Activated CD8-positive, alpha-beta memory T cell treated with anti-CD3 and anti-CD28 coated beads for 36 hours (primary cell): Measurements from ENCODE around the gene CD1C. TPM values are rescaled to one million over a fixed set of nuclear protein-coding genes. Genes with fewer than 3 reads are reported as not detected.
"Not testable (repeated sequence)": the region's sequence is repeated elsewhere in the genome, so short reads cannot be mapped to it uniquely, and the experiment has no call there.

Source experiments
- CTCF ChIA-PET: fragments of 350-600 bp; sonication (Branson Sonifier 250); formaldehyde crosslinking; loops from one replicate; lab custom pipeline; 2021; ENCODE audit warnings: antibody characterized with exemption; lab: Charles Lee
- POLR2A ChIA-PET: fragments of 350-600 bp; sonication (Branson Sonifier 250); formaldehyde crosslinking; loops from one replicate; lab custom pipeline; 2021; ENCODE audit warnings: antibody characterized with exemption; lab: Charles Lee
- total RNA-seq, 2 experiments: library from RNA; stranded (reverse); gene quantifications; one replicate each; pipeline ENCODE4 v1.2.3, GENCODE V29; 2021

CD1C gene
- 1 to 10 TPM in 1 of 2 experiments, under 1 TPM in 1; 0.78 to 1.3 TPM for total RNA-seq

GRCh38 chr1:158289811-158290210 is at the start of gene CD1C:
CD1C (plus strand) TSS chr1:158289923; CDS start chr1:158290065, 142 bp downstream.
- ChIA-PET POLR2A (no interaction called here), CTCF (interaction anchor here (0.7 kb wide), 1 partner anchor 356 kb away, joined by 3 read pairs; no protein-coding TSS in a partner anchor)

DNA sequence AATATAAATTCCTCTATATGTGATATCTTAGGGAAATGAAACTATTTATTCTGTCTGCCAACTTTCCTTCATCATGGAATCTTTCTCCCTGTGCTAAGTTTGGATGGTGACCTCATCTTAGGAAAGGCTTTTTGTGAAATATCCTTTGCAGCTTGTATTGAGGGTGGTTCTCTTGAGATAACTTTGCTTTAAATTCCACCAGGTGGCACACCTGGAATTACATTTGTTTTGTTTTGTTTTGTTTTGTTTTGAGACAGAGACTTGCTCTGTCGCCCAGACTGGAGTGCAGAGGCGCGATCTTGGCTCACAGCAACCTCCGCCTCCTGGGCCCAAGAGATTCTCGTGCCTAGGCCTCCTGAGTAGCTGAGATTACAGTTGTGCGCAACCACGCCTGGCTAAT is 43.1 kb upstream of the CD1C start:
- ChIA-PET POLR2A (interaction anchor here (0.5 kb wide), 1 partner anchor 1309 kb away, joined by 5 read pairs; no protein-coding TSS in a partner anchor), CTCF (no interaction called here)

DNA sequence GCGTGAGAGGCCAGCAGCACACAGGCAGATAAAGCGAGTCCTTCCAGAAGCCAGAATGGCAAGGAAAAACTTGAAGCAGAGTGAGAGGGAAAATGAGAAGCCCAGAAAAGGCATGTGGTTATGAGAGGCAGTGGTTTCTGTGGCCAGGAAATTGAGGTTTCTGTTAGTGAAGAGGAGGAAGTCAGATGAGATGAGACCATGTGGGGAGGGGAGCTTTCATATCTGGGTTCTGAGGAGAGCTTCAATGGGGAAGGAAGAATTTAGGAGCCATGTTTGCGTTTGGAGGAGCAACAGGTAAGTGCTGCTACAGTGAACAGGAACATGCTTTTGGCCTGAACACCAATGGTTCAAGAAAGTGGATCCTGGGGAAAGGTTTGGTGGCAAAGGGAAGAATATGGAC is 41.6 kb upstream of the CD1C start:
- ChIA-PET POLR2A (no interaction called here), CTCF (no interaction called here)

DNA sequence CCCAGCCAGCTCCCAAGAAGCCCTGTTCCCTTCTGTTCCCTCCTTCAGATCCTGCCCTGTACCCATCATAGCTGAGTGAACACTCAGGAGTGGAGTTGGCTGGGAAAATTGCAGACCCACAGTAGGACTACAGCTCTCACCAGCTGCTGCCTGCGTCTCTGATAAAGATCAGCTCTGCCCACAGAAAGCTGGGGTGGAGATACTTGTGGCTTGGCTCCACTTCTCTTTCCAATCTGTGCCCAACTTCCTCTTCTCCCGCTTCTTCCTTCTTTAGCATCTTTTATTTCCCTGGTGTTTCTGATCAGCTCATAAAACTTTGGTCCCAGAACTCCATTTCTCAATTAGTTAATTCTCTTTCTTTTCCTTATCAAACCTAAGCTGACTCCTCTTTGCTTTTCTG is 41.0 kb upstream of the CD1C start:
- CTCF ChIA-PET, result no interaction called here
- POLR2A ChIA-PET, result no interaction called here

DNA sequence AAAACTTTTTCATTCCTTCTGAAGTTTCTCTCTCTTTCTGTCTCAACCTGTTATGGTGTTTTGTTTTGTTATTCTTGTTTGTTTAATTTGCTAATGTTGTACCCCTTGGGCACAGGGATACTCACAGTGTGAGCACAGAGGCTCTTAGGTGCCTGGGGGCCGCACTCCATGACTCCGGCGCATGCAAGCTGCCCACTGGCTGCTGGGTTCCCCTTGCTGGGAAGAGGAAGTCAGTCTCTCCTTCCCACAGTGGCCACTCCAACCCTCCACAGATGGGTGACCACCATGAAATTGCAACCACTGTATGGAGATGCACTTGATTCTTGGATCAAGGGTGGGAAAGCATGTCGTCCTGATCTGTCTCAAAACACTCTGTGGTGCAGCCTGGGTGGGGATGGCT is 40.1 kb upstream of the CD1C start:
- ChIA-PET CTCF (no interaction called here), POLR2A (no interaction called here)

- CTCF ChIA-PET, result no interaction called here
- POLR2A ChIA-PET, result no interaction called here
These were observed 38.6 kb upstream of the CD1C start for GRCh38 chr1:158251163-158251562.

- ChIA-PET POLR2A (no interaction called here), CTCF (no interaction called here)
These were observed 34.1 kb upstream of the CD1C start for GRCh38 chr1:158255656-158256055.

- POLR2A ChIA-PET, result not testable (repeated sequence)
- CTCF ChIA-PET, result interaction anchor here (0.6 kb wide), 1 partner anchor 135 kb away, joined by 3 read pairs; no protein-coding TSS in a partner anchor
These were observed 33.0 kb upstream of the CD1C start for GRCh38 chr1:158256747-158257146.

- ChIA-PET POLR2A (no interaction called here), CTCF (no interaction called here)
These were observed 31.8 kb upstream of the CD1C start for GRCh38 chr1:158257888-158258287.

GRCh38 chr1:158259117-158259516 is 30.6 kb upstream of the CD1C start:
- POLR2A ChIA-PET, result no interaction called here
- CTCF ChIA-PET, result no interaction called here

DNA sequence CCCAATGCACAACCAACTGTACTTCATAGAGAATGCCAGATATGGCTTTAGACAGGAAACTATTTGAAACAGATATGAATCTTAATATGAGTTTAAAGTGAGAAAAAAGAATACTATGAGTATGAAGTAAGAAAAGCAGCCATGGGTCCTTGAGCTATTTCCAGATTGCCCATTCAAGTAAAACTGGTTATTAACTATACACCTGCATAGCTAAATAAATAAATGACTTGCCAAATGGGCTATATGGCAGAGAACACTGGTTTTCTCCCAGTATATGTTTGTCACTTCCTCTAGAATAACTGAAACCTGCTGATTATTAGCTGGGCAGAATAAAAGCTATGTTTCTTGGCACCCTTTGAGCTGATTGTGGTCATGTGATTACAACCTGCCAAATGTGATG is 17.0 kb upstream of the CD1C start:
- ChIA-PET CTCF (no interaction called here), POLR2A (no interaction called here)

GRCh38 chr1:158274797-158275196 is 14.9 kb upstream of the CD1C start:
- CTCF ChIA-PET, result no interaction called here

DNA sequence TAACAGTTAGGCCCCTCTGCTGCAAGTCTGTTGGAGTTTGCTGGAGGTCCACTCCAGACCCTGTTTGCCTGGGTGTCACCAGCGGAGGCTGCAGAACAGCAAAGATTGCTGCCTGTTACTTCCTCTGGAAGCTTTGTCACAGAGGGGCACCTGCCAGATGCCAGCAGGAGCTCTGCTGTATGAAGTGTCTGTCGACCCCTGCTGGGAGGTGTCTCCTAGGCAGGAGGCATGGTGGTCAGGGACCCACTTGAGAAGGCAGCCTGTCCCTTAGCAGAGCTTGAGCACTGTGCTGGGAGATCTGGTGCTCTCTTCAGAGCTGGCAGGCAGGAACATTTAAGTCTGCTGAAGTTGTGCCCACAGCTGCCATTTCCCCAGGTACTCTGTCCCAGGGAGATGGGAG is 7.3 kb upstream of the CD1C start:
- CTCF ChIA-PET, result not testable (repeated sequence)

More at GRCh38 chr1:158274797-158275196, 14.9 kb upstream of the CD1C start:
- POLR2A ChIA-PET, result no interaction called here

DNA sequence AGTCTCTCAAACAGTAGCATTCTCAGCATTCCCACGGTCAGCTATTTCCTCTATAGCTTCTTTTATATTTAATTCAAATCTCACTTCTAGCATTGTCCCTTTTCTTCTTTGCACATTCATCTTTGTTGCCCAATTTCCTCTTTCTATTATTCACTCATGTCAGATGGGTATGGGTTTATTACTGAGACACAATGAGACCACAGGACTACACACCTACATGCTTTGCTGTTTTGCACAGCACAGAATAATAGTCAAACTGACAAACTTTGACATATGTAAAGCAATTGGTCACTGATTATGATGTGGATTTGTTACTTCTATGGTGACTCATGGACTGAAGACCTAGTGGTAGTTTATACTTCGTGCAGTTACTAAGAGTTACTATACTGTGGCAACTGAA is 5.8 kb upstream of the CD1C start:
- ChIA-PET CTCF (no interaction called here), POLR2A (no interaction called here)

More for the DNA sequence above, 7.3 kb upstream of the CD1C start:
- POLR2A ChIA-PET, result not testable (repeated sequence)

DNA sequence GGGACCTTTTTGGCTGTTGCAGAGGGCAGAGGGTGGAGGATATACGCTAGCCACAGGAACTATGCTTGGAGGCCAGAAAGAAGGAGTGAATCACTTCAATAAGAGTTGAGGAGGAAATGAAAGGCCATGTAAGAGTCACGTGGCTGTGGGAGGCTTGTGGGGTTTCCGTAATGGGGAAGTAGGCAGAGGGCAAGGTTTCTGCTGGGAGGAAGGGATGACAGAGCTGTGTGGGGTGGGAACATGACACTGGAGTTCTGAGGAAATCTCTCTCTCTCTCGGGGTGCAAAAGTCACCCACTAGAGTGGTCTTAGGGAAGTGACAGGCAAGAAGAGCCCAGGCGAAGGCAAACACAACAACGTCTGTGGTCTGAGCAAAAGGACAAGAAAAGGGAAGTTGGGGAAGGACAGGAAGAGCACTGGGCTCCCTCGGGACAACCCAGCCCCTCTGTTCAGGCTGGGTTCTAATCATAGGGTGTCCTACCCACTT is 3.9 kb upstream of the CD1C start:
- ChIA-PET CTCF (interaction anchor here (0.5 kb wide), 1 partner anchor 249 kb away, joined by 5 read pairs; no protein-coding TSS in a partner anchor), POLR2A (no interaction called here)

- ChIA-PET CTCF (no interaction called here), POLR2A (no interaction called here)
These were observed 3.2 kb upstream of the CD1C start for GRCh38 chr1:158286487-158286886.

- ChIA-PET POLR2A (no interaction called here), CTCF (no interaction called here)
These were observed 2.8 kb upstream of the CD1C start for GRCh38 chr1:158286941-158287346.

DNA sequence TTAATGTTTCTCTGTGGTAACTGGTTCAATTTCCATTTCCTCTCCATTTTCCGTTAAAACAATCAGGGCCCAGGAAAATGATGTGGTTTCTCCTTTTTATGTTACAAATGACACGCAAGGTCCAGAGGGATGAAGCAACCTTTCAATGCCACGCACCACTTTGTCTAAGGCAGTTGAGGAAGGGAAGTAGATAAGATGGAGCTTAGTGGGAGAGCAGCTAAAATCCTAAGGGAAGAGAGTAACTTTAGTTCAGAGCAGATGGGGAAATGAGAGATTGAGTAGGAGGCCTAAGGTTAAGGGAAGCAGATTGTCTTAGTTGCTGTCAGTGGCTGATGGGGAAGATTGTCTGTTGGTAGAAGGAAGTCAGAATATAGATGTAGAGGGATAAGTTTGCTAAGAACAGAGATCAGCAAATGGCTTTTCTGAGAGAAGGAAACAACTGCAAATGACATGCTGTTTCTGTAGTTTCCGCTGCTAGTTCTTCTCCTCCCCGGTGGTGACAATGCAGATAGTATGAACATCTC is 660 bp downstream of the CD1C start:
- ChIA-PET CTCF (no interaction called here), POLR2A (no interaction called here)

GRCh38 chr1:158295791-158296190 is 6.1 kb downstream of the CD1C start:
- POLR2A ChIA-PET, result no interaction called here
- CTCF ChIA-PET, result no interaction called here

GRCh38 chr1:158310623-158311022 is 20.9 kb downstream of the CD1C start:
- POLR2A ChIA-PET, result no interaction called here
- CTCF ChIA-PET, result no interaction called here

DNA sequence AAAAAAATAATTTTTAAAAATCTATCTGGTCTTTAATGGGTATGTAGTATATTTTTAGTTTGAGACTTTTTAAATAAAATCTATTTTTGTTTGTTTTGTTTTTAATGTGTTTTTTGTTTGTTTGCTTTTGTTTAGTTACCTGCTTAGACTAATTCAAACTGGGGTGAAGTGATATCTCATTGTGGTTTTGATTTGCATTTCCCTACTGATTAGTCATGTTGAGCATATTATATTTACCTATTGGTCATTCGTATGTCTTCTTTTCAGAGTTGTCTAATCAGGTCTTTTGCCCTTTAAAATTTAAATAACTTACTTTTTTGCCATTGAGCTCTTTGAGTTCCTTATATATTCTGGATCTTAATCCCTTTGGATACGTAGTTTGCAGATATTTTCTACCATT is 21.3 kb downstream of the CD1C start:
- ChIA-PET CTCF (no interaction called here), POLR2A (interaction anchor here (0.6 kb wide), 1 partner anchor 113 kb away, joined by 3 read pairs; no protein-coding TSS in a partner anchor)

DNA sequence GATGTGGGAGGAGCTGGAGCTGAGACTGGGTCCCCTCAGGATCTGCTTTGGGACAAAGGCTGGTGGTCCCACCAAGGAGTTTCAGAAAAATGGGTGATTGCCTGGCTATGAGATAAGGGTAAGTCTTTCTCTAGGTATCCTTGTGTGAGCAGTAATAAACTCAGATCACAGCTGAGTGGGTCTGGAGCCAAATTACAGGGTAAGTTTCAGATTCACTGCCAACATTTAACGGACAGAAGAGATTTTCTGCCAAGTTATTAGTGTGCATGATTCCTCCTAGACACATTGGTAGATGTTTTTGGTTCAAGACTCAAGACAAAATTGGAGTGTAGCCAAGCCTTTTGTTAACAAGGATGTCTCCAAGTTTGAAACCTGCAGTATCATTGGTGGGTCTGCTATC is 34.1 kb downstream of the CD1C start:
- POLR2A ChIA-PET, result no interaction called here
- CTCF ChIA-PET, result no interaction called here
